Left cardiac atrium (tissue), 4 donors: ENCODE measurements around the gene PYGO2. TPM values are rescaled to one million over a fixed set of nuclear protein-coding genes. Genes with fewer than 3 reads are reported as not detected.
"Not testable (repeated sequence)": the region's sequence is repeated elsewhere in the genome, so short reads cannot be mapped to it uniquely, and the experiment has no call there.

Experiments used
- ATAC-seq, 2 donors: fragments of 200-7000 bp; cut with Tn5 transposase; one replicate each; pipeline ENCODE4 v1.9.1; 2020; ENCODE audit warnings: mild to moderate bottlenecking in 2 of 2, moderate library complexity in 2 of 2
- DNase-seq: peaks from one replicate; pipeline ENCODE4 v3.0.0-alpha.2; 2020
- intact Hi-C, 2 donors: fragments of 100-400 bp; cut with DNase I; formaldehyde crosslinking; loops; one replicate each; pipeline versions ENCODE4 v1.14.1 to v1.15.1; 2022 to 2023
- total RNA-seq, 2 donors: library from RNA; stranded (reverse); fragmentation: NEBNext Ultra II Directional; extraction: Animal tissue kit (Norgen Biotek cat#: 25700); gene quantifications; one replicate each; pipeline ENCODE4 v1.2.1, GENCODE V29; 2021
- donor health status: DM: no; HTN: yes; CAD: no.
- donor health status: DM: no; HTN: yes; CAD: no; lungs with severe emphysema.
- donor health status: DM: yes; HTN: yes; CAD: no.
- donor health status: Dilated cardiomyopathy.

PYGO2 gene
- total RNA-seq, 2 donors from 2014 or later = 15.3 to 15.8 TPM

GRCh38 chr1:154937085-154937987 lies 24.2 kb downstream of the PYGO2 start:
- ATAC-seq = peak; percentile 86 to 90
- DNase-seq = peak; percentile 93
- intact Hi-C loops = loop anchor here in 1 of 2 donors (2.0 kb wide), 1 partner anchor 25 kb away; no protein-coding TSS in a partner anchor

DNA sequence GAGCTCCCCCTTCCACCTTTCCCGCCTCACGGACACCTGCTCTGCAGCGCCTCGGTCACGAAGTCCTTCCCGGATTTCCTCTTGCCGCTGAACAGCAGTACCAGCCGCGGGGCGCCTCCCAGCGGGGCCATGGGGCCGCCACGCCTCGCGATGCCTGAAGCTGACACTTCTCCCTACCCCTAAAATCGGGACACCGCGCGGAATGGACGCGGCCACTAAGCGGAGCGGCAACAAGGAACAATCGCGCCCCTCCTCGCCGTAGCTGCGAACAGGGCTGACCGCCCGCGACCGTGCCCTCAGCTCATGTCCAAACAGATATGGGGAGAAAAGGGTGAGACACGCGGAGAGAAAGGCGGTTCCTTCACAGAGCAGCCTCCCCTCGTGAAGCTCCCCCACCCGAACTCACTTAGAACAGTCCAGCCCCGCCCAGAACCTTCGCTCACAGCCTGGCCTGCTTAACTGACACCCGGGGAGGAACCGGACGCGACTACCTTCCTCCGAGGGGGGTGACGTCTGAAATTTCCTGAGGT lies 25.0 kb downstream of the PYGO2 start, which contains the start of gene PMVK:
Gene PMVK (minus strand): TSS at position 165 of the 530 bp plus-strand sequence. CDS start 34 bp downstream, at position 131.
- ATAC-seq (peak; percentile 94 to 97), DNase-seq (peak; percentile 96)
- intact Hi-C loops = loop anchor here in 1 of 2 donors (2.0 kb wide), 1 partner anchor 24 kb away; no protein-coding TSS in a partner anchor

GRCh38 chr1:154935749-154936554 lies 25.6 kb downstream of the PYGO2 start:
- no peak for ATAC-seq
- no peak for DNase-seq
- intact Hi-C loops = loop anchor here in 1 of 2 donors (2.0 kb wide), 1 partner anchor 23 kb away; no protein-coding TSS in a partner anchor

DNA sequence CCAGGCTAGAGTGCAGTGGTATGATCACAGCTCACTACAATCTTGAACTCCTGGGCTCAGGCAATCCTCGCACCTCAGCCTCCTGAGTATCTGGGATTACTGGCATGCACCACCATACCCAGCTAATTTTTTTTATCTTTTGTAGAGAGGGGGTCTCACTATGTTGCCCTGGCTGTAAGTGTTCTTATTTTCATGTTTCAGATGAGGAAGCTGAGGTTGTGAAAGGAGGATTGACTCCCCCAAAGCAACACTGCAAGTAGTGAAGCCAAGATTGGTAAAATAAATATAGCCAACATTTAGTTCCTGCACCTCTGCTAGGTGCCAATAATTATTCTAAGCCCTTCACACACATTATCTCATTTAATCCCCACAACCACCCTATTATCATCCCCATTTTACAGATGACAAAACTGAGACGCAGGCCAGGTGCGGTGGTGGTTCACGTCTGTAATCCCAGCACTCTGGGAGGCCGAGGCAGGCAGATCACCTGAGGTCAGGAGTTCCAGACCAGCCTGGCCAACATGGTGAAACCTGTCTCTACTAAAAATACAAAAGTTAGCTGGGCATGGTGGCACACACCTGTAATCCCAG lies 27.1 kb downstream of the PYGO2 start:
- intact Hi-C loops = no loop called here
- ATAC-seq = no peak
- no peak for DNase-seq

DNA sequence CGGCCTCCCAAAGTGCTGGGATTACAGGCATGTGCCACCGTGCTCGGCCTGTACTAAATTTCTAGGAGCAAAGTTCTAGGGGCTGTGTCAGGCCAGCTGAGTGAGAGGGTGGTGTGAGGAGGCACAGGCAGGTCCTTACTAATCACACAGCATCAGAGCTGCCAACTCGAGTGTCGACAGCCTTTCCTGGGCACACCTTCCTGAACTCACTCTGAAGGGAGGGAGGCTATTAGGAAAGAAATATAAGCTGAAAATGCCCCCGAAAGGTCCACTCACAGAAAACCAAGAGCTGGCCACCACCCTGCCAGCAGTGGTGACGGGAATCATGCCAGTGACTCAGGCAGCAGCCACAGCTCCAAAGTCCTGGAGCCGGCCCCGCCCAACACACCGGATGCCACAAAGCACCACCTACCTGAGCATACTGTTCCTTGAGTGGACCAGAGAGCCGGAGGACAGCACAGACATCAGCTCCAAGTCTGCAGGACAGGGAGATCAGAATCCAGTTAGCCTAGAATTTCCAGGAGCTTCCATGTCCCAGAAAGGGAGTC lies 29.6 kb downstream of the PYGO2 start:
- intact Hi-C loops = no loop called here
- ATAC-seq = no peak
- DNase-seq = no peak

DNA sequence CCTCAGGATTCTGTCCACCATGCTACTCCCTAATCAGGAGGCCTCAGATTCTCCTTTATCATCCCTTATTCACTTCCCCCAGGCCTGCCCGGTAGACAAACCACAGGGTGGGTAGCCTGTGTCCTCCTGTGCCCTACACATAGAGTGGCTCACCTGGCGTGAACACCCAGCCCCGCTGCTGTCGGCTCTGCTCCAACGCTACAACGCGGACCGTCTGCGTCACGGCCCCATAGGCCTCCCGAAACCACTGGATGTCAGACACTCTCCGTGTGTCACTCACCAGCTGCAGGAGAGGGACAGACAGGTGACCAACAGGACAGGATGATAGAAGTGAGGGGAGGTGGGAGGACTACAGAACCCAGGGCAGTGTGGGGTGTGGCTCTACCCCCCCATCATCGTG lies 35.4 kb downstream of the PYGO2 start:
- ATAC-seq (no peak), DNase-seq (peak; percentile 1)
- intact Hi-C loops = no loop called here

DNA sequence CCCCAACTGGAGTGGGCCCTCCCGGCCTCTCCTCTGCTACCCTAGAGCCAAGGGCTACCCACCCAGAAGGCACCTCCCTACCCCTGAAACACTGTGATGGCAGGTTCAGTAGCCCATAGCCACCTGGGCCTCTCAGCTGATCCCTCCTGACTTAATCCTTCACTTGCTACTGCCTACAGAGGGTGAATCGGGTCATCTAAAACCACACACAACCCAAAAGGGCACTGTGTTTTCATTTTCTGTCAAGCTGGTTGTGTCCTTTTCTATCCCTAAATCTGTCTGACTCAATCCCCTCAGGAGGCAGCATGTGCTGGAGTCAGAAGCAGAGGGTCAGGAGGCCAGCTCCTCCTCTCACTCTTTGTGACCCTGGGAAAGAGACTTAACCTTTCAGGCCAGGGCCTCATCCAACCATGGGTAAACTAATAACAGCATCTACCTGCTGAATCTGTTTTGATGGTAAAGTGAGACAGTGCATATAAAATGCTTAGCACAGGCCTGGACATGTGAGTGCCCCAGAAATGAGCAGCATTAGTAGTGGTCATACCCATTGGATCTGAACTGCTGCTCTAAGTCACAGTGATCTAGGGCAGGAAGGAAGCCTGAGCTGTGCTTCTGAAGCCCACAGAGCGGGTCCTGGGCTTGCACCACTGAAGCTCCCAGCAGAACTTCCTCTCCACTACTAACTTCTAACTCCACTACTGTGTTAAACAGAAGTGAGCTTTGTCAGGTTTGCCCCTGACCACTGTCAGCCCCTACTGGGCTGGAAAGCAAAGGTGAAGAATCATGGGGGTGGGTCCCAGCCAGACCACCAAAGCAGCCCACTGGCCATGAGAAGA lies 36.0 kb downstream of the PYGO2 start:
- ATAC-seq = no peak
- intact Hi-C loops = no loop called here
- peak; percentile 4 for DNase-seq

DNA sequence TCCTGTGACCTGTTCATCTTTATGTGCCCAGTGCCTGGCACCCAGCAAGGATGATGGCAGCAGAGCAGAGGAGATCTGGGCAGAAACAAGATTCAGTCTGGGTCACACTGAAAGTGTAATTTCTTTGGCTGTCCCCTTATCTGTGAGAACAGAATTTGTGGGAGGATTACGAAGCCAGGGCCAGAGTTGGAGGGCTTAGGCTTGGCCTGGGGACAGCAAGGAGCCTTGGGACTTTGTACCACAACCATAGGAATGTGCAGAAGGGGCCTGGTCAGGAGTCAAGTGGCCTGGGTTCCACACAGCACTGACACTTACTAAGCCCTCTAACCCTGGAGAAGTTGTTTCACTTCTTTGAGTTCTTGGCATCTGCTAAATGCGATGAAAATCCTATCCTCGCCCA lies 37.9 kb downstream of the PYGO2 start:
- DNase-seq = peak; percentile 8
- no peak for ATAC-seq
- intact Hi-C loops = no loop called here

- no peak for DNase-seq
- no peak for ATAC-seq
- intact Hi-C loops = loop anchor here in 1 of 2 donors (2.0 to 5.0 kb wide), 2 partner anchors 24 to 149 kb away; partner anchors contain the start of genes EFNA4 and PMVK
These were observed 48.3 kb downstream of the PYGO2 start for GRCh38 chr1:154913273-154913672.

GRCh38 chr1:154912755-154913154 lies 48.8 kb downstream of the PYGO2 start:
- ATAC-seq (peak; percentile 61 to 75), DNase-seq (no peak)
- intact Hi-C loops = loop anchor here in 1 of 2 donors (2.0 to 5.0 kb wide), 2 partner anchors 24 to 150 kb away; partner anchors contain the start of genes EFNA4 and PMVK

DNA sequence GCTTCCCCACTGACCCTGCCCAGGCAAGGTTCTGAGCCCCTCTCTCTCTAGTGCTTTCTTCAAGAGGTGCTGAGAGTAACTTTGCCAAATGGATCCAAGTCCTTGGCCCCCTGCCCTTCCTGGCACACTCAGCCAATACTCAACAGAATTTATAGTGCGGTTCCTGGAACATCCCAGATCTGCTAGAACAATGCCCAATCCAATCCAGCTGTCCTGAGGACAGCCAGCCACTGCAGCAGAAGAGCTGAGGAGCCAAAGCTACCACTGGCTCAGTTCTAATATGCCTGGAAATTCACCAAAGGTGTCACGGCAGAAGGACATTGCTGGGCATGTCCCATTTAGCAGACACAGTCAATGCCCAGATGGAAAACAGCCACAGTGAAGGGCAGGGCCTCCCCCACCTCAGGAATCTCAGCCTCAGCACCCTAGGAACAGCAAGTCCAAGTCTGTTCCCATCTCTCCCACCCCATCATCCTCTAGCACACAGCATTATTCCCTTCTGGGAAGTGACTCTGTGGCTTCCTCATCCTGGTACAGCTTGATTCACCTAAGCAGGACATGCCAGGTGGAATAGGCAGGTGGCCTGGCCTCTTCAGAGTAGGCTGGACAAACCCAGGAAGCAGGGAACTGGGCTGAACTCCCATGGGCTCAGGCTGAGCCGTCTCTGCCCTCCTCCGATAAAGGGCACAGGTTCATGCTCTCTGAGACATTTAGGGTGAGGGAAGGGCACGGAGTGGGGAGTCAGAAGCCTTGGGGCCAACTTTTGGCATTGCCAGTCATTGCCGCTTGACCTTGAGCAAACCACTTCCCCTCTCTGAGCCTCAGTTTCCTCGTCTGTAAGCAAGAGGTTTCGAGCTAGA lies 49.7 kb downstream of the PYGO2 start:
- intact Hi-C loops = loop anchor here in 1 of 2 donors (2.0 to 5.0 kb wide), 2 partner anchors 25 to 150 kb away; partner anchors contain the start of genes EFNA4 and PMVK
- DNase-seq = peak; percentile 29
- ATAC-seq = peak; percentile 69 to 87

GRCh38 chr1:154910851-154911250 lies 50.7 kb downstream of the PYGO2 start:
- intact Hi-C loops = loop anchor here in 1 of 2 donors (5.0 kb wide), 1 partner anchor 151 kb away; the partner anchor contains the start of gene EFNA4
- ATAC-seq (no peak), DNase-seq (no peak)

DNA sequence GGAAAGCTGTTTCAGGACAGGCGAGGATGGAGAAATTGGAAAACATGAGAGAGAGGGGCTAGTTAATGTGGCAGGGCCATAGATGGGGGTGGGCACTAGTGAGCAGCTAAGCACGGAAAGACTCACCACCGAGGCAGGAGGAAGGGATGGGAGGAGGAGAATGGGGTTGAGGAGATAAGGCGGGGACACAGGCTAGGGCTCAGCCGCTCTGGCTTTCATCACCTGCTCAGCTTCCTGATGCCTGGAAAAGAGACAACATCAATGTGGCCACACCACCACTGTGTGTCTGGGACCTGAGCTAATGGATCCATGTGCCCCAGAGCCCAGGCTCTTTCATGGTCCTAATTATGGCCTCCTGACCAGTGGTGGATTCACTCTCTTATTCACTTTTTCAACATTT lies 52.6 kb downstream of the PYGO2 start:
- intact Hi-C loops = loop anchor here in 1 of 2 donors (10.0 kb wide), 1 partner anchor 126 kb away; the partner anchor contains the start of genes DCST1 and DCST2
- DNase-seq = no peak
- no peak for ATAC-seq

DNA sequence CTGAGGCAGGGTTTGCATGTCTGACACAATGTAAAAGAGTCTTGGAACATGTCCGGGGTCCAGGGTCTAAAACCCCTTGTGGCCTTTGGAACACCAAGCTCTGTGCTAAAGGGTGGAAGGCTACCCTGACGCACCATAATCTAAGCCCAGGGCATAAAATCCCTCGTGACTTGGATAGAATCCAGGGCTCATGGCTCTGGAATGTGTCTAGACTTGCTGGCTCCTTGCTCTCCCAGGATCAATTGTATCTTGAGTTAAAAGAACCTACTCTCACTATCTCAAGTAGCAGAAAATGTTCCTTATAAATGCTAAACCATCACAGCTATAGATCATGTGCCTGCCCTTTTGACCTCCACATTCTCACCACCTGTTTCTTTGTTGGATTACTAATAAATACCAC lies 53.5 kb downstream of the PYGO2 start:
- intact Hi-C loops = loop anchor here in 1 of 2 donors (10.0 kb wide), 1 partner anchor 127 kb away; the partner anchor contains the start of genes DCST1 and DCST2
- ATAC-seq, DNase-seq: not testable (repeated sequence)
